HepG2 (cell line): Measurements from ENCODE around the gene PRKCZ.

Experiments used
- ADNP ChIP-seq: sonication (generic); formaldehyde crosslinking; IDR thresholded peaks from 2 replicates; pipeline ENCODE4 v1.4.0; 2020; ENCODE audit warnings: missing genetic modification reagents
- GRHL1 ChIP-seq: sonication (generic); formaldehyde crosslinking; conservative IDR thresholded peaks from 2 replicates; pipeline ENCODE4 v1.8.0; 2022; ENCODE audit warnings: missing genetic modification reagents
- HHEX ChIP-seq: IDR thresholded peaks from 2 replicates; pipeline ENCODE4 v1.6.1; 2016; ENCODE audit warnings: control low read depth
- IRX3 ChIP-seq: sonication (generic); formaldehyde crosslinking; IDR thresholded peaks from 2 replicates; pipeline ENCODE4 v1.8.1; 2023; ENCODE audit warnings: mild to moderate bottlenecking, low read depth, missing genetic modification reagents, borderline replicate concordance
- POLR2AphosphoS2 ChIP-seq: IDR thresholded peaks from 2 replicates; pipeline ENCODE4 v1.6.1; 2011; ENCODE audit warnings: low read depth, low read length, improper control_type of control experiment
- REST ChIP-seq, 2 experiments: IDR thresholded peaks; 2 replicates each; pipeline ENCODE4 v1.6.1; 2011 to 2012; ENCODE audit warnings: low read length in 2 of 2, borderline replicate concordance in 1 of 2, low read depth in 1 of 2, mild to moderate bottlenecking in 1 of 2, moderate library complexity in 1 of 2
- TBP ChIP-seq: sonication (generic); formaldehyde crosslinking; IDR thresholded peaks from 2 replicates; pipeline ENCODE4 v1.5.0; 2020; ENCODE audit warnings: missing genetic modification reagents
- TEAD3 ChIP-seq: optimal IDR thresholded peaks from 2 replicates; pipeline ENCODE3; 2016; ENCODE audit warnings: borderline replicate concordance
- ZNF138 ChIP-seq: sonication (generic); formaldehyde crosslinking; IDR thresholded peaks from 2 replicates; pipeline ENCODE4 v1.5.0; 2020; ENCODE audit warnings: mild to moderate bottlenecking, low read depth, missing genetic modification reagents
- ZNF383 ChIP-seq: sonication (generic); formaldehyde crosslinking; IDR thresholded peaks from 2 replicates; pipeline ENCODE4 v1.4.0; 2020; ENCODE audit warnings: missing genetic modification reagents, mild to moderate bottlenecking, borderline replicate concordance
- ZNF431 ChIP-seq: sonication (generic); formaldehyde crosslinking; IDR thresholded peaks from 2 replicates; pipeline ENCODE4 v1.9.0; 2022; ENCODE audit warnings: missing genetic modification reagents, low read depth, mild to moderate bottlenecking, borderline replicate concordance
- ZNF501 ChIP-seq: sonication (generic); formaldehyde crosslinking; IDR thresholded peaks from 2 replicates; pipeline ENCODE4 v1.5.1; 2020; ENCODE audit warnings: mild to moderate bottlenecking, moderate library complexity, missing genetic modification reagents

DNA sequence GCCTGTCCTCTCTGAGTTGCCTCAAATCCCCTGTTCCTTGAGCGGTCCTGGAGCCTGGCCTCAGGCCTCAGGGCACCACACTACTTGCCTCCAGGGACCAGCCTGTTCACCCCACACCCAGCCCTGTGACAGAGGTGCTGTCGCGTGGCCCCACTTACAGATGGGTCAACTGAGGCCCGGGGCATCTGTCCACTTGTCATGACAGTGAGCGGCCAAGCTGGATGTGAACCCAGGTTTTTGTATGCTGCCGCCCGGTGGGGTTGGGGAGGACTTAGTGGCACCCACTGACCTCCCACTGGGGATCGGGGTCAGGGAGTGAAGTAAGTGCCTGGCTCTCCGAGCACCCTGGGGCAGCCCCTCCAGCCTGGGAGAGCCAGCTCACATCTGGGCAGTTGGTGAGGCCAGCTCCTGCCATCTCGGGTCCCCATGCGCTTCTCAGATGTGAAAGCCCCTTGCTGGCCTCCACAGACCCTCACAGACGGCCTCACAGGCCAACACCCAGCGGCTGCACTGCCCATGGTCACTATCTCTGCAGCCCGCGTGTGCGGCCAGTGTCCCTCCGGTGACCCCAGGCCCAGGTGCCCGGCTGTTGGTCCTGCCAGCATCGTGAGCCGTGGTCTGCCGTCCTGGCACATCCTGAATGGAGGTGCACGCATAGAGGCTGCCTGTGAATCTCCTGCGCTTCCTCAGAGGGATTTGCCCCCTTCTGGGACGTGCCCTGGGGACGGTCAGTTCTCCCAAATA lies 153.6 kb downstream of the PRKCZ start:
- TF ChIP-seq ZNF383 (no peak), HHEX (CRISPR knock-in tag) (no peak), ZNF431 (CRISPR knock-in tag) (no peak), ADNP (CRISPR knock-in tag) (no peak), TBP (CRISPR knock-in tag) (no peak), ZNF138 (no peak), ZNF501 (CRISPR knock-in tag) (no peak), TEAD3 (no peak), REST (IDR thresholded peaks at IDR 0.05; ENCODE audit: borderline replicate concordance in 1 of 2, low read depth in 1 of 2, low read length in 2 of 2) (no peak), IRX3 (CRISPR knock-in tag) (no peak), GRHL1 (CRISPR knock-in tag) (no peak), POLR2AphosphoS2 (no peak)
